Esophagus muscularis mucosa (tissue), 4 donors: ENCODE measurements around the gene TNRC18. TPM values are rescaled to one million over a fixed set of nuclear protein-coding genes. Genes with fewer than 3 reads are reported as not detected.
"Not testable (repeated sequence)": the region's sequence is repeated elsewhere in the genome, so short reads cannot be mapped to it uniquely, and the experiment has no call there.

Experiments
- DNase-seq: peaks from one replicate; pipeline ENCODE4 v3.0.0-alpha.2; 2017; ENCODE audit errors: extremely low spot score
- H3K27ac ChIP-seq, 4 donors: fragments of 200-600 bp; sonication (generic); replicated peaks in 1 of 4; 1 replicate in 3 of 4; 2 replicates in 1 of 4; pipeline ENCODE4 v1.5.1; 2016 to 2019; ENCODE audit warnings: mild to moderate bottlenecking in 1 of 4
- H3K27me3 ChIP-seq, 4 donors: fragments of 200-600 bp; sonication (generic); one replicate each; pipeline versions ENCODE4 v1.5.1 to v1.6.0; 2016 to 2019
- H3K36me3 ChIP-seq, 4 donors: fragments of 200-600 bp; sonication (generic); one replicate each; pipeline ENCODE4 v1.5.1; 2016 to 2019
- H3K4me1 ChIP-seq, 4 donors: fragments of 200-600 bp; sonication (generic); one replicate each; pipeline ENCODE4 v1.5.1; 2016 to 2019
- H3K4me3 ChIP-seq, 4 donors: fragments of 200-600 bp; sonication (generic); 1 replicate in 2 of 4; 2 replicates in 2 of 4; pipeline ENCODE4 v1.5.1; 2016 to 2019; ENCODE audit warnings: mild to moderate bottlenecking in 4 of 4, moderate library complexity in 1 of 4
- H3K9me3 ChIP-seq, 4 donors: fragments of 200-600 bp; sonication (generic); 1 replicate in 3 of 4; 2 replicates in 1 of 4; pipeline ENCODE4 v1.5.1; 2016 to 2019
- EP300 ChIP-seq: sonication (generic); formaldehyde crosslinking; IDR thresholded peaks from one replicate; pipeline ENCODE4 v1.6.1; 2017; ENCODE audit warnings: antibody characterized with exemption
- POLR2A ChIP-seq: fragments of 450-650 bp; IDR thresholded peaks from one replicate; pipeline ENCODE4 v1.6.1; 2017; ENCODE audit warnings: antibody characterized with exemption, moderate library complexity, mild to moderate bottlenecking, low read depth
- POLR2AphosphoS5 ChIP-seq, 2 donors: sonication (generic); formaldehyde crosslinking; IDR thresholded peaks; one replicate each; pipeline ENCODE4 v1.6.1; 2017; ENCODE audit warnings: antibody characterized with exemption in 2 of 2
- WGBS: methylation state at CpG from one replicate; pipeline ENCODE4 v1.1.5; 2018; 5-methylcytosine and 5-hydroxymethylcytosine counted together
- intact Hi-C: fragments of 100-400 bp; cut with DNase I; formaldehyde crosslinking; loops from one replicate; pipeline ENCODE4 v1.15.1; 2023
- total RNA-seq, 4 donors: library from RNA; depleted of rRNA; stranded (reverse); fragments of >200 nt; gene quantifications; one replicate each; pipeline versions ENCODE4 v1.1.0 to v1.2.1, GENCODE V29; 2016
- TF ChIP-seq, protein P1 (sequence below), 3 experiments: fragments of 200-600 bp in 2 of 3; fragments of 450-650 bp in 1 of 3; sonication (generic) in 2 of 3; IDR thresholded peaks; one replicate each; pipeline ENCODE4 v1.5.1; 2017 to 2019; ENCODE audit warnings: antibody characterized with exemption in 3 of 3, mild to moderate bottlenecking in 2 of 3, moderate library complexity in 1 of 3

TNRC18 gene
- total RNA-seq = 100 to 1,000 TPM; 101 to 277 (median 166) TPM

DNA sequence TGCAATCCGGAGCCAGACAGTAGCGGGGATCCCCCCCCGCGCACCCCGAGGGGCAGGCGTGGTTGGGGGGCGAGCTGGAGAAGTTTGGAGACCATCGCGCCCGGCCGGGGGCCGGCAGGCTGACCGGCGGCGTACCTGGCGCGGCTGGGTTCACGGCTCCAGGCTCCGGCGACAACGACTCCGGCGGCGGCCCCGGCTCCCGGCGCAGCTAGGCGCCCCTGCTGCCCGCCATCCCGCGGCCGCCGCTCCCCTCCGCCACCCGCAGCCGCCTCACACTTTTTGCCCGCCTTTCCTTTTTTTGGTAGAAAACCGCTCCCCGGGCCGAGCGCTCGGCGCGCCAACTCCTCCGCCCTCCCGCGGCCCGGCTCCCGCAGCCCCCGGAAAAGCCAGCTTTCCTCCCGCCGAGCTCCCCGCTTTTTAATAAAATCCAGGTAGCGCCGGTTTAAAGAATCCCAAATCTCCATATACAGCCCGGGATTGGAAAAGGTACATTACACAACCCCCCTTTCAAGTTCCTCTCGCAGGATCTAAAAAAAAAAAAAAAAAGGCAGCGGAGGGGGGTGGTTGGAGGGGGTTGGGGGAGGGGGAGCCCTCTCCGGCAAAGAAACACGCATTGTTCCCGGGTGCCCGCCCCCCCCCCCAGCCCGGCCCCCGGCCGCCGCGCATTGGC is at the start of gene TNRC18:
TNRC18 (minus strand) TSS at position 529 of the 670 bp plus-strand sequence. CDS start 2,588 bp downstream, outside the sequence.
- no peak for DNase-seq
- Histone ChIP-seq H3K36me3 (no peaks in the 10 kb centered on the region), H3K27me3 (no peaks in the 10 kb centered on the region), H3K4me1 (peaks cover 18 to 31% (median 24%) of the 10 kb centered on the region in 4 donors), H3K9me3 (no peaks in the 10 kb centered on the region), H3K4me3 (peak within 1 kb of the TSS; percentile 84 to 100 (median 94)), H3K27ac (peak within 1 kb of the TSS; percentile 96 to 100 (median 100))
- TF ChIP-seq, protein P1, sequence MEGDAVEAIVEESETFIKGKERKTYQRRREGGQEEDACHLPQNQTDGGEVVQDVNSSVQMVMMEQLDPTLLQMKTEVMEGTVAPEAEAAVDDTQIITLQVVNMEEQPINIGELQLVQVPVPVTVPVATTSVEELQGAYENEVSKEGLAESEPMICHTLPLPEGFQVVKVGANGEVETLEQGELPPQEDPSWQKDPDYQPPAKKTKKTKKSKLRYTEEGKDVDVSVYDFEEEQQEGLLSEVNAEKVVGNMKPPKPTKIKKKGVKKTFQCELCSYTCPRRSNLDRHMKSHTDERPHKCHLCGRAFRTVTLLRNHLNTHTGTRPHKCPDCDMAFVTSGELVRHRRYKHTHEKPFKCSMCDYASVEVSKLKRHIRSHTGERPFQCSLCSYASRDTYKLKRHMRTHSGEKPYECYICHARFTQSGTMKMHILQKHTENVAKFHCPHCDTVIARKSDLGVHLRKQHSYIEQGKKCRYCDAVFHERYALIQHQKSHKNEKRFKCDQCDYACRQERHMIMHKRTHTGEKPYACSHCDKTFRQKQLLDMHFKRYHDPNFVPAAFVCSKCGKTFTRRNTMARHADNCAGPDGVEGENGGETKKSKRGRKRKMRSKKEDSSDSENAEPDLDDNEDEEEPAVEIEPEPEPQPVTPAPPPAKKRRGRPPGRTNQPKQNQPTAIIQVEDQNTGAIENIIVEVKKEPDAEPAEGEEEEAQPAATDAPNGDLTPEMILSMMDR (IDR thresholded peaks at IDR 0.05) = peak in 1 of 3 experiments; percentile 0
- TF ChIP-seq POLR2AphosphoS5 (IDR thresholded peaks at IDR 0.05) (peak in 1 of 2 donors; percentile 35), POLR2A (peak; percentile 69), EP300 (no peak)
- under 1% methylated on average over 38 of the region's 67 CpGs for WGBS
- intact Hi-C loops = no loop called here

- TF ChIP-seq, protein P1 (IDR thresholded peaks at IDR 0.05) = no peak
- TF ChIP-seq EP300 = no peak
- TF ChIP-seq POLR2A = no peak
- TF ChIP-seq POLR2AphosphoS5 (IDR thresholded peaks at IDR 0.05) = no peak
- peaks cover 0 to 5% (median 0%) of the 10 kb centered on the region in 4 donors for H3K36me3 ChIP-seq
- intact Hi-C loops = no loop called here
- 90% methylated on average over 15 of the region's 20 CpGs for WGBS
- peaks cover under 1 to 13% (median 5%) of the 10 kb centered on the region in 4 donors for H3K4me1 ChIP-seq
- no peak for DNase-seq
- H3K9me3 ChIP-seq = no peaks in the 10 kb centered on the region
- H3K4me3 ChIP-seq = no peak overlapping the region
- no peak overlapping the region for H3K27ac ChIP-seq
- no peaks in the 10 kb centered on the region for H3K27me3 ChIP-seq
These were observed 49.0 kb upstream of the TNRC18 start for GRCh38 chr7:5472432-5473315.

- intact Hi-C loops, H3K4me3 ChIP-seq, H3K27me3 ChIP-seq, H3K36me3 ChIP-seq, H3K27ac ChIP-seq, H3K9me3 ChIP-seq, DNase-seq: not testable (repeated sequence)
- H3K4me1 ChIP-seq = peaks cover 0 to 12% (median 4%) of the 10 kb centered on the region in 4 donors
- WGBS = 88% methylated on average over 11 of the region's 14 CpGs
These were observed 48.0 kb upstream of the TNRC18 start for GRCh38 chr7:5471623-5472022.

- Histone ChIP-seq H3K4me1 (peaks cover 0 to 12% (median 4%) of the 10 kb centered on the region in 4 donors), H3K27ac (no peak overlapping the region), H3K4me3 (no peak overlapping the region), H3K36me3 (peaks cover 0 to 5% (median 0%) of the 10 kb centered on the region in 4 donors), H3K27me3 (no peaks in the 10 kb centered on the region), H3K9me3 (no peaks in the 10 kb centered on the region)
- 66% methylated on average over 16 of the region's 22 CpGs for WGBS
- intact Hi-C loops = no loop called here
- TF ChIP-seq, protein P1 (IDR thresholded peaks at IDR 0.05) = no peak
- TF ChIP-seq POLR2AphosphoS5 (IDR thresholded peaks at IDR 0.05) (no peak), EP300 (no peak), POLR2A (no peak)
- DNase-seq = no peak
These were observed 47.2 kb upstream of the TNRC18 start for GRCh38 chr7:5470816-5471215.

DNA sequence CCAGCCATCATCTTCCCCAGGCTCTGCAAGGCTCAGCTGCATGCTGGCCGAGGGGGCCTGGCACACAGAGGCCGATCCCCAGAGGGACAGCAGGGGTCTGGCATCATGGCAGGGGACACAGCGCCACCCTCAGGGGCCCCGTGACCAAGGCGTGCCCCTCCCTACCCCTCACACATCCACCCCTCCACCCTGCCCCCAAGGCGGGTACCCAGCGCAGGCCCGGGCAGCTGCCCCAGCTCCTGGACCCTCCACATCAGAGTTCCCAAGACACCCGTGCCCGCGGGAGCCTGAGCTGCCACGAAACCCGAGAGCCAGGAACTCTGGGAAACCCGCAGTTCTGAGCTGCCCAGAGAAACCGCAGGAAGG is 46.5 kb upstream of the TNRC18 start:
- intact Hi-C loops = no loop called here
- no peak for DNase-seq
- Histone ChIP-seq H3K4me3 (no peak overlapping the region), H3K9me3 (no peaks in the 10 kb centered on the region), H3K4me1 (peaks cover 0 to 12% (median 4%) of the 10 kb centered on the region in 4 donors), H3K27ac (no peak overlapping the region), H3K36me3 (peaks cover 0 to 5% (median 0%) of the 10 kb centered on the region in 4 donors), H3K27me3 (no peaks in the 10 kb centered on the region)
- WGBS = 92% methylated on average over 2 of the region's 15 CpGs
- TF ChIP-seq, protein P1 (IDR thresholded peaks at IDR 0.05) = no peak
- TF ChIP-seq POLR2AphosphoS5 (IDR thresholded peaks at IDR 0.05) = no peak
